IPS-NIHi11 (cell line): ENCODE measurements around the gene UCK2.
A peak's percentile ranks its signal among the peaks of the same experiment; 100 is the strongest.

Source experiments
- DNase-seq: peaks from one replicate; pipeline ENCODE4 v3.0.0; 2012; ENCODE audit warnings: mixed read lengths, low spot score

Gene UCK2

GRCh38 chr1:165937829-165938228 lies 110.4 kb downstream of the UCK2 start:
- no peak for DNase-seq

- DNase-seq, result no peak
Observed at GRCh38 chr1:165938844-165939243, 111.4 kb downstream of the UCK2 start.

- DNase-seq, result no peak
Observed at GRCh38 chr1:165941531-165941930, 114.1 kb downstream of the UCK2 start.

- no peak for DNase-seq
Observed at GRCh38 chr1:165942062-165942461, 114.6 kb downstream of the UCK2 start.

- DNase-seq, result peak; percentile 33
Observed at GRCh38 chr1:165942927-165943597, 115.6 kb downstream of the UCK2 start.

GRCh38 chr1:165945911-165946310 lies 118.5 kb downstream of the UCK2 start:
- DNase-seq, result no peak

- DNase-seq, result no peak
Observed at GRCh38 chr1:165947797-165948455, 120.5 kb downstream of the UCK2 start.

- peak; percentile 79 for DNase-seq
Observed at GRCh38 chr1:165949335-165950130, 122.1 kb downstream of the UCK2 start.

- no peak for DNase-seq
Observed at GRCh38 chr1:165954940-165955339, 127.5 kb downstream of the UCK2 start.

GRCh38 chr1:165958306-165958705 lies 130.9 kb downstream of the UCK2 start:
- DNase-seq, result no peak

- DNase-seq, result no peak
Observed at GRCh38 chr1:165960136-165960535, 132.7 kb downstream of the UCK2 start.

- no peak for DNase-seq
Observed at GRCh38 chr1:165960881-165961280, 133.5 kb downstream of the UCK2 start.
